IMR-90 (cell line): ENCODE measurements around the gene SMIM14.

ENCODE experiments used
- BHLHE40 ChIP-seq: fragments of 150-350 bp; IDR thresholded peaks from 2 replicates; pipeline ENCODE4 v1.6.1; 2016; ENCODE audit warnings: mild to moderate bottlenecking, low read depth, low read length
- CEBPB ChIP-seq: IDR thresholded peaks from 2 replicates; pipeline ENCODE4 v1.6.1; 2012; ENCODE audit warnings: low read depth, low read length, improper control_type of control experiment
- FOS ChIP-seq: fragments of 150-350 bp; IDR thresholded peaks from 2 replicates; pipeline ENCODE4 v1.6.1; 2016; ENCODE audit warnings: low read depth, low read length
- MAZ ChIP-seq: IDR thresholded peaks from 2 replicates; pipeline ENCODE4 v1.6.1; 2012; ENCODE audit warnings: low read depth, mild to moderate bottlenecking, low read length, improper control_type of control experiment, moderate library complexity, borderline replicate concordance
- MXI1 ChIP-seq: IDR thresholded peaks from 2 replicates; pipeline ENCODE4 v1.6.1; 2012; ENCODE audit warnings: low read depth, mild to moderate bottlenecking, low read length, moderate library complexity, borderline replicate concordance
- POLR2A ChIP-seq: IDR thresholded peaks from 2 replicates; pipeline ENCODE4 v1.6.1; 2012; ENCODE audit warnings: mild to moderate bottlenecking, low read depth, low read length
- RAD21 ChIP-seq: IDR thresholded peaks from 2 replicates; pipeline ENCODE4 v1.6.1; 2012; ENCODE audit warnings: low read length, improper control_type of control experiment
- TF ChIP-seq, protein P1 (sequence below): conservative IDR thresholded peaks from 2 replicates; pipeline ENCODE4 v1.5.1; 2012; ENCODE audit warnings: mild to moderate bottlenecking, low read depth, low read length, improper control_type of control experiment
- TF ChIP-seq, protein P2 (sequence below): fragments of 150-350 bp; IDR thresholded peaks from 2 replicates; pipeline ENCODE4 v1.6.1; 2016; ENCODE audit warnings: low read depth, mild to moderate bottlenecking, low read length, moderate library complexity, borderline replicate concordance
- TF ChIP-seq, protein P3 (sequence below): fragments of 150-350 bp; IDR thresholded peaks from 2 replicates; pipeline ENCODE4 v1.6.1; 2017; ENCODE audit warnings: mild to moderate bottlenecking, antibody characterized with exemption, low read length, low read depth

DNA sequence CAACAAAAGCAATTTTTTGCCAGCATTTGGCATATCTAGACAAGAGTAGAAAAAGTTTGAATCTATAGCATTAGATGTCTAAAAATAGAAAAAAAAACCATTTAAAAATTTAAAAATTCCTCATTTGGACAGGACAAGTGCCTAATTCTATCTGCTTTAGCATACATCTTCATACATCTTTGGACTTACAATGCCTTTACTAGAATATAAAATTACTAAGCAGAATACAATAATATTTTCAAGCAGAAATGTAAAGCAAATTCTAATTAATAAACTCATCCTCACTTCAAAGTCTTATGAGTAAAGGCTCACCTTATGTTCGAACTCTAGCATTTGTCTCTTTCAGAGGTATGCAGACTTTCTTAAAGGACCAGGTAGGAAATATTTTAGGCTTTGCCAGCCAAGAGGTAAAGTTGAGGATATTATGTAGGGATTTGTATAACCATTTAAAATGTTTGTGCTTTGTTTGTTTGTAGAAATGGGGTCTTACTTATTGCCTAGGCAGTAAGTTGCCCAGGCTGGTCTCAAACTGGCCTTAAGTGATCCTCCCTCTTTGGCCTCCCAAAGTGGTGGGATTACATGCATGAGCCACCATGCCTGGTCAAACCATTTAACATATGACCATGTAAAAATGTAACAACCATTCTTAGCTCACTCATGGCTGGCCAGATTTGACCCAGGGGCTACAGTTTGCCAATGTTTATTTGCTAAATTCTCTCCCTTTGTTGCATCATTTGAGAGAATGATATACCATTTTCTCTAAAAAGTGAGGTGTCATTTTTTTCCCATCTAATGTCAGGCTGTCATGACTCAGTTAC is 140.5 kb downstream of the SMIM14 start:
- TF ChIP-seq RAD21 (no peak), FOS (no peak), MXI1 (no peak), MAZ (no peak), POLR2A (no peak), CEBPB (no peak), BHLHE40 (no peak)
- TF ChIP-seq, protein P1, sequence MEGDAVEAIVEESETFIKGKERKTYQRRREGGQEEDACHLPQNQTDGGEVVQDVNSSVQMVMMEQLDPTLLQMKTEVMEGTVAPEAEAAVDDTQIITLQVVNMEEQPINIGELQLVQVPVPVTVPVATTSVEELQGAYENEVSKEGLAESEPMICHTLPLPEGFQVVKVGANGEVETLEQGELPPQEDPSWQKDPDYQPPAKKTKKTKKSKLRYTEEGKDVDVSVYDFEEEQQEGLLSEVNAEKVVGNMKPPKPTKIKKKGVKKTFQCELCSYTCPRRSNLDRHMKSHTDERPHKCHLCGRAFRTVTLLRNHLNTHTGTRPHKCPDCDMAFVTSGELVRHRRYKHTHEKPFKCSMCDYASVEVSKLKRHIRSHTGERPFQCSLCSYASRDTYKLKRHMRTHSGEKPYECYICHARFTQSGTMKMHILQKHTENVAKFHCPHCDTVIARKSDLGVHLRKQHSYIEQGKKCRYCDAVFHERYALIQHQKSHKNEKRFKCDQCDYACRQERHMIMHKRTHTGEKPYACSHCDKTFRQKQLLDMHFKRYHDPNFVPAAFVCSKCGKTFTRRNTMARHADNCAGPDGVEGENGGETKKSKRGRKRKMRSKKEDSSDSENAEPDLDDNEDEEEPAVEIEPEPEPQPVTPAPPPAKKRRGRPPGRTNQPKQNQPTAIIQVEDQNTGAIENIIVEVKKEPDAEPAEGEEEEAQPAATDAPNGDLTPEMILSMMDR: no peak
- TF ChIP-seq, protein P2, sequence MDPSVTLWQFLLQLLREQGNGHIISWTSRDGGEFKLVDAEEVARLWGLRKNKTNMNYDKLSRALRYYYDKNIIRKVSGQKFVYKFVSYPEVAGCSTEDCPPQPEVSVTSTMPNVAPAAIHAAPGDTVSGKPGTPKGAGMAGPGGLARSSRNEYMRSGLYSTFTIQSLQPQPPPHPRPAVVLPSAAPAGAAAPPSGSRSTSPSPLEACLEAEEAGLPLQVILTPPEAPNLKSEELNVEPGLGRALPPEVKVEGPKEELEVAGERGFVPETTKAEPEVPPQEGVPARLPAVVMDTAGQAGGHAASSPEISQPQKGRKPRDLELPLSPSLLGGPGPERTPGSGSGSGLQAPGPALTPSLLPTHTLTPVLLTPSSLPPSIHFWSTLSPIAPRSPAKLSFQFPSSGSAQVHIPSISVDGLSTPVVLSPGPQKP: no peak
- TF ChIP-seq, protein P3, sequence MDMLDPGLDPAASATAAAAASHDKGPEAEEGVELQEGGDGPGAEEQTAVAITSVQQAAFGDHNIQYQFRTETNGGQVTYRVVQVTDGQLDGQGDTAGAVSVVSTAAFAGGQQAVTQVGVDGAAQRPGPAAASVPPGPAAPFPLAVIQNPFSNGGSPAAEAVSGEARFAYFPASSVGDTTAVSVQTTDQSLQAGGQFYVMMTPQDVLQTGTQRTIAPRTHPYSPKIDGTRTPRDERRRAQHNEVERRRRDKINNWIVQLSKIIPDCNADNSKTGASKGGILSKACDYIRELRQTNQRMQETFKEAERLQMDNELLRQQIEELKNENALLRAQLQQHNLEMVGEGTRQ: no peak
